HEK293 (cell line): ENCODE measurements around the gene ST3GAL2.

Source experiments
- CTCF ChIA-PET: fragments of 350-600 bp; formaldehyde crosslinking; extraction: SDS; loops from one replicate; lab custom pipeline; 2021; ENCODE audit warnings: antibody characterized with exemption; lab: Yijun Ruan, JAX
- POLR2A ChIA-PET: fragments of 300-600 bp; formaldehyde crosslinking; extraction: SDS; loops from one replicate; lab custom pipeline; 2020; ENCODE audit warnings: antibody characterized with exemption, inconsistent platforms; lab: Yijun Ruan, JAX
- H3K27ac ChIP-seq: fragments of 200-500 bp; sonication (Bioruptor generic); 2 replicates; pipeline ENCODE4 v1.5.1; 2014; ENCODE audit warnings: low read depth, low read length, control low read depth, inconsistent platforms; ENCODE audit errors: extremely low read depth
- H3K36me3 ChIP-seq, 2 experiments: fragments of 200-500 bp in 1 of 2; sonication (Bioruptor generic) in 1 of 2; 1 replicate in 1 of 2; 2 replicates in 1 of 2; pipeline ENCODE4 v1.5.1; 2014 to 2017; ENCODE audit warnings: inconsistent platforms in 2 of 2, low read length in 2 of 2; ENCODE audit not compliant: control insufficient read depth in 2 of 2, insufficient read depth in 1 of 2
- H3K4me1 ChIP-seq: fragments of 200-500 bp; sonication (Bioruptor generic); 2 replicates; pipeline ENCODE4 v1.5.1; 2014; ENCODE audit warnings: mild to moderate bottlenecking, low read length, inconsistent platforms; ENCODE audit not compliant: control insufficient read depth, insufficient read depth
- H3K4me3 ChIP-seq: 2 replicates; pipeline ENCODE4 v1.5.1; 2011; ENCODE audit warnings: low read depth, mild to moderate bottlenecking, control low read depth, low read length, moderate library complexity
- H3K9me3 ChIP-seq: fragments of 200-500 bp; sonication (Bioruptor generic); 2 replicates; pipeline ENCODE4 v1.5.1; 2014; ENCODE audit warnings: low read depth, low read length, inconsistent platforms; ENCODE audit not compliant: control insufficient read depth, insufficient read depth
- ATF2 ChIP-seq: fragments of 450-650 bp; formaldehyde crosslinking; IDR thresholded peaks from 2 replicates; pipeline ENCODE4 v1.5.1; 2016; ENCODE audit warnings: missing biosample characterization, missing genetic modification characterization, low read depth
- BCL11B ChIP-seq: fragments of 450-650 bp; formaldehyde crosslinking; IDR thresholded peaks from 2 replicates; pipeline ENCODE4 v1.5.1; 2016; ENCODE audit warnings: low read depth, missing biosample characterization, missing genetic modification characterization
- BCL6B ChIP-seq: fragments of 450-650 bp; formaldehyde crosslinking; IDR thresholded peaks from 2 replicates; pipeline ENCODE4 v1.5.1; 2017; ENCODE audit warnings: missing biosample characterization, missing genetic modification characterization
- HIC1 ChIP-seq: fragments of 450-650 bp; formaldehyde crosslinking; IDR thresholded peaks from 2 replicates; pipeline ENCODE4 v1.5.1; 2016; ENCODE audit warnings: missing biosample characterization, missing genetic modification characterization
- HOXA7 ChIP-seq: sonication (generic); formaldehyde crosslinking; IDR thresholded peaks from 2 replicates; pipeline ENCODE4 v1.8.1; 2022; ENCODE audit warnings: missing genetic modification reagents, borderline replicate concordance
- KLF17 ChIP-seq: fragments of 450-650 bp; formaldehyde crosslinking; IDR thresholded peaks from 2 replicates; pipeline ENCODE4 v1.5.1; 2016; ENCODE audit warnings: missing biosample characterization, missing genetic modification characterization
- REPIN1 ChIP-seq: fragments of 450-650 bp; formaldehyde crosslinking; IDR thresholded peaks from 2 replicates; pipeline ENCODE4 v1.5.1; 2017; ENCODE audit warnings: missing biosample characterization, missing genetic modification characterization, low read depth
- SETDB1 ChIP-seq: IDR thresholded peaks from one replicate; pipeline ENCODE4 v1.6.1; 2017; ENCODE audit warnings: mild to moderate bottlenecking, low read length, moderate library complexity, mixed read lengths; ENCODE audit not compliant: insufficient read length
- ZBTB49 ChIP-seq: fragments of 450-650 bp; formaldehyde crosslinking; IDR thresholded peaks from 2 replicates; pipeline ENCODE4 v1.5.1; 2016; ENCODE audit warnings: missing biosample characterization, missing genetic modification characterization, low read depth
- ZNF10 ChIP-seq: fragments of 450-650 bp; formaldehyde crosslinking; IDR thresholded peaks from 2 replicates; pipeline ENCODE4 v1.5.1; 2017; ENCODE audit warnings: missing biosample characterization, missing genetic modification characterization
- ZNF121 ChIP-seq: fragments of 450-650 bp; formaldehyde crosslinking; IDR thresholded peaks from 2 replicates; pipeline ENCODE4 v1.5.1; 2016; ENCODE audit warnings: missing biosample characterization, missing genetic modification characterization
- ZNF16 ChIP-seq: fragments of 450-650 bp; formaldehyde crosslinking; IDR thresholded peaks from 2 replicates; pipeline ENCODE4 v1.5.1; 2016; ENCODE audit warnings: low read depth, missing biosample characterization, missing genetic modification characterization
- ZNF2 ChIP-seq: fragments of 450-650 bp; formaldehyde crosslinking; IDR thresholded peaks from 2 replicates; pipeline ENCODE4 v1.5.1; 2016; ENCODE audit warnings: missing biosample characterization, missing genetic modification characterization
- ZNF398 ChIP-seq: fragments of 450-650 bp; formaldehyde crosslinking; IDR thresholded peaks from 2 replicates; pipeline ENCODE4 v1.5.1; 2017; ENCODE audit warnings: missing biosample characterization, missing genetic modification characterization
- ZNF510 ChIP-seq: fragments of 450-650 bp; formaldehyde crosslinking; IDR thresholded peaks from 2 replicates; pipeline ENCODE4 v1.5.1; 2018; ENCODE audit warnings: mild to moderate bottlenecking, missing genetic modification characterization, missing biosample characterization; ENCODE audit not compliant: insufficient replicate concordance
- ZNF514 ChIP-seq: fragments of 450-650 bp; formaldehyde crosslinking; IDR thresholded peaks from 2 replicates; pipeline ENCODE4 v1.5.1; 2016; ENCODE audit warnings: missing biosample characterization, missing genetic modification characterization
- ZNF623 ChIP-seq: fragments of 450-650 bp; formaldehyde crosslinking; IDR thresholded peaks from 2 replicates; pipeline ENCODE4 v1.5.1; 2016; ENCODE audit warnings: missing biosample characterization, missing genetic modification characterization
- ZNF660 ChIP-seq: fragments of 450-650 bp; IDR thresholded peaks from 2 replicates; pipeline ENCODE4 v1.5.1; 2018; ENCODE audit warnings: missing biosample characterization, mild to moderate bottlenecking, missing genetic modification characterization
- ZNF707 ChIP-seq: fragments of 450-650 bp; formaldehyde crosslinking; IDR thresholded peaks from 2 replicates; pipeline ENCODE4 v1.5.1; 2016; ENCODE audit warnings: missing biosample characterization, missing genetic modification characterization
- ZSCAN16 ChIP-seq: fragments of 450-650 bp; formaldehyde crosslinking; IDR thresholded peaks from 2 replicates; pipeline ENCODE4 v1.5.1; 2016; ENCODE audit warnings: missing biosample characterization, missing genetic modification characterization

ST3GAL2 gene

GRCh38 chr16:70374213-70374612, 64.7 kb downstream of the ST3GAL2 start:
- no peak overlapping the region for H3K27ac ChIP-seq
- POLR2A ChIA-PET, result interaction anchor here (0.6 to 1.0 kb wide), 2 partner anchors 137 to 151 kb away, joined by 3 to 4 read pairs; no protein-coding TSS in a partner anchor
- H3K9me3 ChIP-seq, result no peaks in the 10 kb centered on the region
- H3K4me3 ChIP-seq, result no peak overlapping the region
- CTCF ChIA-PET, result interaction anchor here (0.7 to 0.9 kb wide), 3 partner anchors 78 to 1963 kb away, joined by 3 to 4 read pairs (median 3); no protein-coding TSS in a partner anchor
- no peaks in the 10 kb centered on the region for H3K4me1 ChIP-seq
- peak; percentile 92 for TF ChIP-seq ZNF121 (tag by site-specific recombination)
- TF ChIP-seq ZSCAN16 (tag by site-specific recombination), result no peak
- TF ChIP-seq, all 188 proteins: peak for 1
- peaks cover 49 to 71% of the 10 kb centered on the region in 2 experiments for H3K36me3 ChIP-seq

- no peaks in the 10 kb centered on the region for H3K9me3 ChIP-seq
- CTCF ChIA-PET, result interaction anchor here (0.5 to 0.9 kb wide), 4 partner anchors 59 to 281 kb away, joined by 3 to 4 read pairs (median 4); no protein-coding TSS in a partner anchor
- H3K27ac ChIP-seq, result no peak overlapping the region
- POLR2A ChIA-PET, result no interaction called here
- TF ChIP-seq BCL11B (tag by site-specific recombination) (no peak), ATF2 (tag by site-specific recombination) (no peak), REPIN1 (tag by site-specific recombination) (no peak), ZNF623 (tag by site-specific recombination) (no peak), HIC1 (tag by site-specific recombination) (no peak), BCL6B (tag by site-specific recombination) (no peak), ZNF2 (tag by site-specific recombination) (no peak), ZNF514 (no peak), ZNF398 (tag by site-specific recombination) (no peak), ZNF707 (no peak), SETDB1 (no peak)
- no peaks in the 10 kb centered on the region for H3K4me1 ChIP-seq
- no peak overlapping the region for H3K4me3 ChIP-seq
- peaks cover 47 to 74% of the 10 kb centered on the region in 2 experiments for H3K36me3 ChIP-seq
Measured at GRCh38 chr16:70372921-70373728, 65.8 kb downstream of the ST3GAL2 start.

- Histone ChIP-seq H3K4me3 (no peak overlapping the region), H3K9me3 (no peaks in the 10 kb centered on the region), H3K36me3 (peaks cover 38 to 81% of the 10 kb centered on the region in 2 experiments), H3K27ac (no peak overlapping the region), H3K4me1 (no peaks in the 10 kb centered on the region)
- ChIA-PET POLR2A (no interaction called here), CTCF (interaction anchor here (0.6 kb wide), 1 partner anchor 141 kb away, joined by 3 read pairs; no protein-coding TSS in a partner anchor)
- TF ChIP-seq KLF17 (tag by site-specific recombination) (no peak), HOXA7 (CRISPR knock-in tag) (no peak), ZNF660 (tag by site-specific recombination) (no peak), ZNF510 (tag by site-specific recombination) (no peak), ZNF10 (tag by site-specific recombination) (no peak), ZNF16 (tag by site-specific recombination) (no peak), ZBTB49 (tag by site-specific recombination) (no peak)
Measured at GRCh38 chr16:70370924-70371323, 68.0 kb downstream of the ST3GAL2 start.
